H1 (cell line): ENCODE results near the gene C3orf38. TPM values are rescaled to one million over a fixed set of nuclear protein-coding genes. Genes with fewer than 3 reads are reported as not detected.
"Not testable (repeated sequence)": the region's sequence is repeated elsewhere in the genome, so short reads cannot be mapped to it uniquely, and the experiment has no call there.

Source experiments
- CTCF ChIA-PET: fragments of 300-600 bp; sonication (Branson Sonifier 250); formaldehyde crosslinking; loops from one replicate; lab custom pipeline; 2021; ENCODE audit not compliant: partially characterized antibody; lab: Charles Lee
- POLR2A ChIA-PET: fragments of 300-600 bp; sonication (Branson Sonifier 250); formaldehyde crosslinking; loops from one replicate; lab custom pipeline; 2021; ENCODE audit warnings: inconsistent platforms; ENCODE audit not compliant: partially characterized antibody; lab: Charles Lee
- DNase-seq, 2 experiments: peaks; one replicate each; pipeline versions ENCODE4 v3.0.0 to v3.0.0-alpha.2; 2010 to 2022; ENCODE audit warnings: low spot score in 2 of 2, low read depth in 1 of 2, mixed read lengths in 1 of 2
- FAIRE-seq: peaks from 2 replicates; lab custom pipeline; 2011; peaks lifted over from hg19 to GRCh38; lab: Jason Lieb, UNC
- H2AFZ ChIP-seq: 2 replicates; pipeline ENCODE4 v1.8.1; 2012; ENCODE audit warnings: low read length, inconsistent platforms
- H2AK5ac ChIP-seq: 2 replicates; pipeline ENCODE4 v1.6.1; 2013; ENCODE audit warnings: low read depth, low read length
- H2BK120ac ChIP-seq: replicated peaks from 2 replicates; pipeline ENCODE3; 2013; ENCODE audit warnings: low read depth, low read length, inconsistent platforms
- H2BK12ac ChIP-seq: 2 replicates; pipeline ENCODE4 v1.6.1; 2013; ENCODE audit warnings: low read depth, low read length
- H2BK15ac ChIP-seq: 2 replicates; pipeline ENCODE4 v1.6.1; 2013; ENCODE audit warnings: low read length
- H2BK20ac ChIP-seq: 2 replicates; pipeline ENCODE4 v1.6.1; 2013; ENCODE audit warnings: low read length
- H2BK5ac ChIP-seq: 2 replicates; pipeline ENCODE4 v1.6.1; 2013; ENCODE audit warnings: low read depth, low read length
- H3K14ac ChIP-seq: 2 replicates; pipeline ENCODE4 v1.6.1; 2013; ENCODE audit warnings: inconsistent platforms; ENCODE audit not compliant: insufficient read length
- H3K18ac ChIP-seq: 2 replicates; pipeline ENCODE4 v1.6.1; 2013; ENCODE audit warnings: low read length; ENCODE audit errors: extremely low read depth
- H3K23ac ChIP-seq: 2 replicates; pipeline ENCODE4 v1.6.1; 2013; ENCODE audit warnings: inconsistent platforms; ENCODE audit not compliant: insufficient read length
- H3K23me2 ChIP-seq: 2 replicates; pipeline ENCODE4 v1.6.1; 2013; ENCODE audit warnings: low read depth, low read length
- H3K27ac ChIP-seq: 2 replicates; pipeline ENCODE4 v1.6.1; 2011; ENCODE audit warnings: low read depth, low read length, inconsistent platforms
- H3K27me3 ChIP-seq, 4 experiments: replicated peaks in 1 of 4; 1 replicate in 1 of 4; 2 replicates in 3 of 4; pipeline versions ENCODE4 v1.6.1 to v1.8.1; 2011 to 2013; ENCODE audit warnings: low read length in 3 of 4, mild to moderate bottlenecking in 3 of 4, inconsistent platforms in 2 of 4, mixed read lengths in 2 of 4, moderate library complexity in 1 of 4; ENCODE audit not compliant: control insufficient read depth in 3 of 4, insufficient read depth in 3 of 4; ENCODE audit errors: extremely low read depth in 1 of 4
- H3K36me3 ChIP-seq, 4 experiments: 2 replicates each; pipeline versions ENCODE4 v1.6.1 to v1.8.1; 2011 to 2013; ENCODE audit warnings: mild to moderate bottlenecking in 4 of 4, low read length in 3 of 4, moderate library complexity in 2 of 4, control low read depth in 1 of 4, inconsistent platforms in 1 of 4; ENCODE audit not compliant: insufficient read depth in 4 of 4, control insufficient read depth in 2 of 4
- H3K4ac ChIP-seq: replicated peaks from 2 replicates; pipeline ENCODE3; 2013; ENCODE audit warnings: low read length, low read depth, mixed read lengths, inconsistent platforms; ENCODE audit not compliant: insufficient read length
- H3K4me1 ChIP-seq, 4 experiments: replicated peaks in 1 of 4; 1 replicate in 1 of 4; 2 replicates in 3 of 4; pipeline versions ENCODE4 v1.6.1 to v1.8.1; 2011 to 2013; ENCODE audit warnings: low read length in 3 of 4, inconsistent platforms in 2 of 4, mixed read lengths in 1 of 4; ENCODE audit not compliant: insufficient read depth in 4 of 4, control insufficient read depth in 3 of 4
- H3K4me2 ChIP-seq, 2 experiments: 2 replicates each; pipeline versions ENCODE4 v1.6.1 to v1.8.1; 2011 to 2013; ENCODE audit warnings: low read depth in 2 of 2, low read length in 2 of 2, control low read depth in 1 of 2, inconsistent platforms in 1 of 2, mild to moderate bottlenecking in 1 of 2; ENCODE audit not compliant: insufficient read depth in 1 of 2
- H3K4me3 ChIP-seq, 4 experiments: fragments of 200-600, 300-600 bp in 1 of 4; sonication (generic), shearing (Covaris generic), sonication (Bioruptor Twin) in 1 of 4; 2 replicates each; pipeline versions ENCODE4 v1.5.1 to v1.8.1; 2011 to 2016; ENCODE audit warnings: low read length in 4 of 4, low read depth in 3 of 4, control low read depth in 2 of 4, inconsistent platforms in 2 of 4, mild to moderate bottlenecking in 2 of 4, mixed read lengths in 1 of 4, moderate library complexity in 1 of 4; ENCODE audit not compliant: insufficient read depth in 2 of 4; ENCODE audit errors: extremely low read depth in 1 of 4
- H3K56ac ChIP-seq: replicated peaks from 2 replicates; pipeline ENCODE3; 2013; ENCODE audit warnings: low read depth, mild to moderate bottlenecking, mixed read lengths, low read length, inconsistent platforms; ENCODE audit not compliant: insufficient read length
- H3K79me1 ChIP-seq: 2 replicates; pipeline ENCODE4 v1.6.1; 2013; ENCODE audit warnings: low read depth, low read length, control low read depth
- H3K79me2 ChIP-seq, 2 experiments: 2 replicates each; pipeline versions ENCODE4 v1.6.1 to v1.8.1; 2012 to 2013; ENCODE audit warnings: low read length in 2 of 2, mild to moderate bottlenecking in 2 of 2, inconsistent platforms in 1 of 2; ENCODE audit not compliant: insufficient read depth in 2 of 2, control insufficient read depth in 1 of 2
- H3K9ac ChIP-seq, 4 experiments: replicated peaks in 1 of 4; 1 replicate in 1 of 4; 2 replicates in 3 of 4; pipeline versions ENCODE4 v1.6.1 to v1.8.1; 2011 to 2013; ENCODE audit warnings: low read depth in 3 of 4, low read length in 3 of 4, control low read depth in 2 of 4, mild to moderate bottlenecking in 2 of 4, moderate library complexity in 2 of 4, inconsistent platforms in 1 of 4; ENCODE audit errors: extremely low read depth in 1 of 4
- H3K9me3 ChIP-seq, 2 experiments: 2 replicates each; pipeline versions ENCODE4 v1.6.1 to v1.8.1; 2012 to 2013; ENCODE audit warnings: mild to moderate bottlenecking in 2 of 2, moderate library complexity in 2 of 2, control low read depth in 1 of 2, inconsistent platforms in 1 of 2, low read depth in 1 of 2, low read length in 1 of 2, mixed read lengths in 1 of 2; ENCODE audit not compliant: insufficient read depth in 2 of 2
- H4K20me1 ChIP-seq, 2 experiments: replicated peaks in 1 of 2; 2 replicates each; pipeline versions ENCODE3 to v1.8.1; 2011 to 2013; ENCODE audit warnings: inconsistent platforms in 2 of 2, low read length in 2 of 2, mild to moderate bottlenecking in 1 of 2; ENCODE audit not compliant: insufficient read depth in 2 of 2, control insufficient read depth in 1 of 2
- H4K5ac ChIP-seq: 2 replicates; pipeline ENCODE4 v1.6.1; 2013; ENCODE audit warnings: low read length, low read depth, mixed read lengths, inconsistent platforms; ENCODE audit not compliant: insufficient read length
- H4K8ac ChIP-seq: 2 replicates; pipeline ENCODE4 v1.8.0; 2013; ENCODE audit warnings: mild to moderate bottlenecking, moderate library complexity, low read length, inconsistent platforms; ENCODE audit not compliant: insufficient read depth; ENCODE audit errors: extremely low read depth
- H4K91ac ChIP-seq: replicated peaks from 2 replicates; pipeline ENCODE3; 2013; ENCODE audit warnings: low read length, mixed read lengths, inconsistent platforms; ENCODE audit not compliant: insufficient read length
- WGBS, 2 experiments: shearing (Covaris generic) in 1 of 2; methylation state at CpG; one replicate each; pipeline versions ENCODE4 v1.1.6 to v1.1.7; 2013 to 2015; ENCODE audit warnings: low lambda C conversion rate in 2 of 2, mixed read lengths in 2 of 2, inconsistent platforms in 1 of 2, low coverage in 1 of 2, missing lambda C conversion rate in 1 of 2; ENCODE audit not compliant: insufficient replicate concordance in 2 of 2, insufficient coverage in 1 of 2, insufficient read length in 1 of 2; ENCODE audit errors: extremely low coverage in 1 of 2, missing lambda C conversion rate in 1 of 2; 5-methylcytosine and 5-hydroxymethylcytosine counted together
- polyA plus RNA-seq, 7 experiments: library from polyadenylated mRNA; depleted of rRNA in 3 of 7; stranded (reverse) in 5 of 7; unstranded in 2 of 7; fragments of >200 nt in 5 of 7; fragments of 200-250 nt in 2 of 7; gene quantifications; 1 replicate in 5 of 7; 2 replicates in 1 of 7; 4 replicates in 1 of 7; pipeline versions ENCODE4 v1.2.1 to v1.2.3, GENCODE V29; 2011 to 2013; ENCODE audit warnings: missing spikeins in 2 of 7, mixed read lengths in 2 of 7
- total RNA-seq: library from RNA; stranded (reverse); fragmentation: NEBNext Ultra II Directional; extraction: Animal tissue kit (Norgen Biotek cat#: 25700); gene quantifications from 2 replicates; pipeline ENCODE4 v1.2.1, GENCODE V29; 2021

The C3orf38 gene
- total and polyA plus RNA-seq, 2 of the 8 experiments (the other 6 are each of a cell fraction or from before 2014, with no cell fraction given) = 8.6 to 32.1 TPM

GRCh38 chr3:88182165-88182918 lies 32.6 kb downstream of the C3orf38 start:
- H4K20me1 ChIP-seq, H3K9me3 ChIP-seq, FAIRE-seq, H2BK5ac ChIP-seq, H4K91ac ChIP-seq, H2BK15ac ChIP-seq, H3K23me2 ChIP-seq, H3K18ac ChIP-seq, H3K4ac ChIP-seq, H3K27me3 ChIP-seq, H3K9ac ChIP-seq, H3K79me2 ChIP-seq, H3K4me2 ChIP-seq, H2BK120ac ChIP-seq, H3K4me3 ChIP-seq, H3K36me3 ChIP-seq, CTCF ChIA-PET, POLR2A ChIA-PET, H2BK12ac ChIP-seq, H3K79me1 ChIP-seq, H3K23ac ChIP-seq, H3K56ac ChIP-seq, H4K5ac ChIP-seq, H3K27ac ChIP-seq, H2BK20ac ChIP-seq, H2AFZ ChIP-seq, H4K8ac ChIP-seq, H2AK5ac ChIP-seq, H3K4me1 ChIP-seq, DNase-seq, H3K14ac ChIP-seq: not testable (repeated sequence)
- WGBS, 2 experiments = 89% methylated on average over 9 of the region's 9 CpGs; no CpG with 5 or more reads in 1 of the 2 experiments
